HEK293 (cell line): ENCODE measurements around the gene CDKAL1.

Experiments used
- CTCF ChIA-PET: fragments of 350-600 bp; formaldehyde crosslinking; extraction: SDS; loops from one replicate; lab custom pipeline; 2021; ENCODE audit warnings: antibody characterized with exemption; lab: Yijun Ruan, JAX
- POLR2A ChIA-PET: fragments of 300-600 bp; formaldehyde crosslinking; extraction: SDS; loops from one replicate; lab custom pipeline; 2020; ENCODE audit warnings: antibody characterized with exemption, inconsistent platforms; lab: Yijun Ruan, JAX
- H3K27ac ChIP-seq: fragments of 200-500 bp; sonication (Bioruptor generic); 2 replicates; pipeline ENCODE4 v1.5.1; 2014; ENCODE audit warnings: low read depth, low read length, control low read depth, inconsistent platforms; ENCODE audit errors: extremely low read depth
- H3K36me3 ChIP-seq, 2 experiments: fragments of 200-500 bp in 1 of 2; sonication (Bioruptor generic) in 1 of 2; 1 replicate in 1 of 2; 2 replicates in 1 of 2; pipeline ENCODE4 v1.5.1; 2014 to 2017; ENCODE audit warnings: inconsistent platforms in 2 of 2, low read length in 2 of 2; ENCODE audit not compliant: control insufficient read depth in 2 of 2, insufficient read depth in 1 of 2
- H3K4me1 ChIP-seq: fragments of 200-500 bp; sonication (Bioruptor generic); 2 replicates; pipeline ENCODE4 v1.5.1; 2014; ENCODE audit warnings: mild to moderate bottlenecking, low read length, inconsistent platforms; ENCODE audit not compliant: control insufficient read depth, insufficient read depth
- H3K4me3 ChIP-seq: 2 replicates; pipeline ENCODE4 v1.5.1; 2011; ENCODE audit warnings: low read depth, mild to moderate bottlenecking, control low read depth, low read length, moderate library complexity
- H3K9me3 ChIP-seq: fragments of 200-500 bp; sonication (Bioruptor generic); 2 replicates; pipeline ENCODE4 v1.5.1; 2014; ENCODE audit warnings: low read depth, low read length, inconsistent platforms; ENCODE audit not compliant: control insufficient read depth, insufficient read depth
- CTCF ChIP-seq: fragments of 450-650 bp; formaldehyde crosslinking; IDR thresholded peaks from 2 replicates; pipeline ENCODE4 v1.5.1; 2016; ENCODE audit warnings: missing biosample characterization, missing genetic modification characterization
- GLI4 ChIP-seq: fragments of 450-650 bp; formaldehyde crosslinking; IDR thresholded peaks from 2 replicates; pipeline ENCODE4 v1.5.1; 2016; ENCODE audit warnings: missing biosample characterization, missing genetic modification characterization
- KLF7 ChIP-seq: fragments of 450-650 bp; formaldehyde crosslinking; IDR thresholded peaks from 2 replicates; pipeline ENCODE4 v1.5.1; 2016; ENCODE audit warnings: missing biosample characterization, missing genetic modification characterization, borderline replicate concordance
- SCRT1 ChIP-seq: fragments of 450-650 bp; formaldehyde crosslinking; IDR thresholded peaks from 2 replicates; pipeline ENCODE4 v1.5.1; 2016; ENCODE audit warnings: missing biosample characterization, missing genetic modification characterization, borderline replicate concordance
- TCF7L2 ChIP-seq: IDR thresholded peaks from 2 replicates; pipeline ENCODE4 v1.6.1; 2011; ENCODE audit warnings: low read depth, mild to moderate bottlenecking, inconsistent platforms, low read length, moderate library complexity, borderline replicate concordance
- ZBTB26 ChIP-seq: fragments of 450-650 bp; formaldehyde crosslinking; optimal IDR thresholded peaks from 2 replicates; pipeline ENCODE3; 2016; ENCODE audit warnings: missing biosample characterization, mild to moderate bottlenecking, missing genetic modification characterization
- ZNF292 ChIP-seq: fragments of 450-650 bp; formaldehyde crosslinking; IDR thresholded peaks from 2 replicates; pipeline ENCODE4 v1.5.1; 2016; ENCODE audit warnings: low read depth, missing biosample characterization, missing genetic modification characterization, borderline replicate concordance
- ZNF341 ChIP-seq: fragments of 450-650 bp; formaldehyde crosslinking; IDR thresholded peaks from 2 replicates; pipeline ENCODE4; 2016; ENCODE audit warnings: low read depth, missing biosample characterization, missing genetic modification characterization
- ZNF354C ChIP-seq: fragments of 450-650 bp; formaldehyde crosslinking; IDR thresholded peaks from 2 replicates; pipeline ENCODE4 v1.5.1; 2016; ENCODE audit warnings: missing biosample characterization, missing genetic modification characterization, low read depth, borderline replicate concordance
- ZNF37A ChIP-seq: fragments of 450-650 bp; IDR thresholded peaks from 2 replicates; pipeline ENCODE4 v1.5.1; 2018; ENCODE audit warnings: missing biosample characterization, missing genetic modification characterization
- ZNF404 ChIP-seq: fragments of 450-650 bp; formaldehyde crosslinking; IDR thresholded peaks from 2 replicates; pipeline ENCODE4 v1.5.1; 2017; ENCODE audit warnings: missing biosample characterization, missing genetic modification characterization
- ZNF626 ChIP-seq: fragments of 450-650 bp; sonication (Bioruptor Pico); formaldehyde crosslinking; IDR thresholded peaks from 2 replicates; pipeline ENCODE4 v1.5.1; 2018; ENCODE audit warnings: missing biosample characterization, missing genetic modification characterization, inconsistent platforms
- ZNF639 ChIP-seq: fragments of 450-650 bp; formaldehyde crosslinking; IDR thresholded peaks from 2 replicates; pipeline ENCODE4 v1.5.1; 2016; ENCODE audit warnings: missing biosample characterization, missing genetic modification characterization
- ZNF658 ChIP-seq: fragments of 450-650 bp; formaldehyde crosslinking; IDR thresholded peaks from 2 replicates; pipeline ENCODE4; 2016; ENCODE audit warnings: missing biosample characterization, missing genetic modification characterization
- ZNF692 ChIP-seq: fragments of 450-650 bp; formaldehyde crosslinking; IDR thresholded peaks from 2 replicates; pipeline ENCODE4 v1.5.1; 2016; ENCODE audit warnings: missing biosample characterization, missing genetic modification characterization
- ZNF747 ChIP-seq: fragments of 450-650 bp; formaldehyde crosslinking; IDR thresholded peaks from 2 replicates; pipeline ENCODE4 v1.5.1; 2016; ENCODE audit warnings: missing biosample characterization, missing genetic modification characterization
- ZNF76 ChIP-seq: fragments of 450-650 bp; formaldehyde crosslinking; IDR thresholded peaks from 2 replicates; pipeline ENCODE4; 2016; ENCODE audit warnings: low read depth, missing biosample characterization, missing genetic modification characterization, borderline replicate concordance
- ZNF785 ChIP-seq: fragments of 450-650 bp; formaldehyde crosslinking; IDR thresholded peaks from 2 replicates; pipeline ENCODE4 v1.5.1; 2016; ENCODE audit warnings: missing biosample characterization, missing genetic modification characterization

Gene CDKAL1

GRCh38 chr6:21163110-21163837 is 629.0 kb downstream of the CDKAL1 start:
- CTCF ChIA-PET, result interaction anchor here (0.9 to 1.1 kb wide), 2 partner anchors 10 to 286 kb away, joined by 3 to 4 read pairs; no protein-coding TSS in a partner anchor
- POLR2A ChIA-PET, result no interaction called here
- TF ChIP-seq ZNF341 (tag by site-specific recombination) (no peak), ZNF76 (no peak), CTCF (tag by site-specific recombination) (no peak), KLF7 (tag by site-specific recombination) (no peak), TCF7L2 (no peak), ZBTB26 (no peak), ZNF37A (tag by site-specific recombination) (no peak)
- H3K9me3 ChIP-seq, result no peaks in the 10 kb centered on the region
- no peak overlapping the region for H3K4me3 ChIP-seq
- H3K27ac ChIP-seq, result no peak overlapping the region
- H3K36me3 ChIP-seq, result no peaks in the 10 kb centered on the region
- peaks cover 4% of the 10 kb centered on the region; the same call in 1 of the 2 replicates for H3K4me1 ChIP-seq

- Histone ChIP-seq H3K4me3 (no peak overlapping the region), H3K36me3 (no peaks in the 10 kb centered on the region), H3K9me3 (no peaks in the 10 kb centered on the region), H3K27ac (no peak overlapping the region), H3K4me1 (no peaks in the 10 kb centered on the region)
- TF ChIP-seq ZNF747 (no peak), ZNF354C (no peak), ZNF626 (tag by site-specific recombination) (no peak), ZNF639 (tag by site-specific recombination) (no peak), GLI4 (tag by site-specific recombination) (no peak), ZNF692 (no peak), SCRT1 (tag by site-specific recombination) (no peak), ZNF292 (tag by site-specific recombination) (no peak), ZNF404 (tag by site-specific recombination) (no peak), ZNF785 (no peak), ZNF658 (tag by site-specific recombination) (no peak)
- CTCF ChIA-PET, result interaction anchor here (0.9 to 1.1 kb wide), 2 partner anchors 10 to 286 kb away, joined by 3 to 4 read pairs; no protein-coding TSS in a partner anchor
- POLR2A ChIA-PET, result no interaction called here
These were observed 629.6 kb downstream of the CDKAL1 start for GRCh38 chr6:21163838-21164180.
